K562 (cell line): ENCODE results near the gene COG4.

Experiments used
- ERF ChIP-seq: fragments of 450-650 bp; formaldehyde crosslinking; IDR thresholded peaks from 2 replicates; pipeline ENCODE4 v1.4.0; 2020; ENCODE audit warnings: mild to moderate bottlenecking, mixed read lengths
- L3MBTL2 ChIP-seq: fragments of 450-650 bp; IDR thresholded peaks from 2 replicates; pipeline ENCODE4 v1.6.1; 2016; ENCODE audit warnings: mild to moderate bottlenecking, moderate library complexity
- POLR2A ChIP-seq: fragments of 450-650 bp; conservative IDR thresholded peaks from 2 replicates; pipeline ENCODE4 v1.6.1; 2016
- ZBTB7A ChIP-seq: IDR thresholded peaks from 2 replicates; pipeline ENCODE4 v1.6.1; 2011; ENCODE audit warnings: low read depth, mild to moderate bottlenecking, low read length, moderate library complexity, borderline replicate concordance; ENCODE audit not compliant: control insufficient read depth
- TF ChIP-seq, protein P1 (sequence below): fragments of 250-450 bp; sonication (Bioruptor Pico); IDR thresholded peaks from 2 replicates; pipeline ENCODE4 v1.5.0; 2020; ENCODE audit warnings: mild to moderate bottlenecking, borderline replicate concordance
- TF ChIP-seq, protein P2 (sequence below), 3 experiments: IDR thresholded peaks in 2 of 3; conservative IDR thresholded peaks in 1 of 3; 2 replicates each; pipeline ENCODE4 v1.5.1; 2011 to 2012; ENCODE audit warnings: low read length in 3 of 3, mild to moderate bottlenecking in 3 of 3, control low read depth in 2 of 3, improper control_type of control experiment in 1 of 3, inconsistent platforms in 1 of 3, low read depth in 1 of 3, mixed read lengths in 1 of 3, moderate library complexity in 1 of 3; ENCODE audit not compliant: insufficient read depth in 2 of 3
- TF ChIP-seq, protein P3 (sequence below): sonication (generic); formaldehyde crosslinking; IDR thresholded peaks from 2 replicates; pipeline ENCODE4 v1.8.0; 2023; ENCODE audit warnings: mild to moderate bottlenecking, missing genetic modification reagents

DNA sequence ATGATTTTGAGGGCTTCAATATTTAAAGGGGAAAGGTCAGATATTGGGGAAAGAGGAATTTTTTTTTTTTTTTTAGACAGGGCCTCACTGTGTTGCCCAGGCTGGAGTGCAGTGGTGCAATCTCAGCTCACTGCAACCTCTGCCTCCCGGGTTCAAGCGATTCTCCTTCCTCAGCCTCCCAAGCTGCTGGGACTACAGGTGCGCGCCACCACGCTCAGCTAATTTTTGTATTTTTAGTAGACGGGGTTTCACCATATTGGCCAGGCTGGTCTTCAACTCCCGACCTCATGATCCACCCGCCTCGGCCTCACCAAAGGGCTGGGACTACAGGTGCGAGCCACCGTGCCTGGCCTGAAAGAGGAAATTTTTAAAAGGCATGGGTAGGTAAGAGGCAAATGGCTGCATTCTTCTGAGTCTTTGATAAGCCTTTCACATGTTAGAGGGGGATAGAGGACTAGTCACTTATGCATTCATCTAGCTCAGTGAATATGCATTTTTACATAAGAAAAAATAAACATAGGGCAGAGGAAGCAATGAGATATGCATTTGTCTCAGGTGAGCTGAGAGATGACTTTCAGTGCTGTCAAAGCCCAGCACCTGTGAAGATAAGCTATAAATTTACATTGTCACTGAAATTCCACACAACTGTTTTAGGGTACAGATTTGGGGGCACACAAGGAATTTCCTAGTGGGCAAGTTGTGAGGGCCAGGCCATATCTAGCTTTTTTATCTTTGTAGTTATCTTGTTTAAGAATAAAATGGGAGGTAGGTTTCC is 70.0 kb downstream of the COG4 start:
- TF ChIP-seq, protein P1, sequence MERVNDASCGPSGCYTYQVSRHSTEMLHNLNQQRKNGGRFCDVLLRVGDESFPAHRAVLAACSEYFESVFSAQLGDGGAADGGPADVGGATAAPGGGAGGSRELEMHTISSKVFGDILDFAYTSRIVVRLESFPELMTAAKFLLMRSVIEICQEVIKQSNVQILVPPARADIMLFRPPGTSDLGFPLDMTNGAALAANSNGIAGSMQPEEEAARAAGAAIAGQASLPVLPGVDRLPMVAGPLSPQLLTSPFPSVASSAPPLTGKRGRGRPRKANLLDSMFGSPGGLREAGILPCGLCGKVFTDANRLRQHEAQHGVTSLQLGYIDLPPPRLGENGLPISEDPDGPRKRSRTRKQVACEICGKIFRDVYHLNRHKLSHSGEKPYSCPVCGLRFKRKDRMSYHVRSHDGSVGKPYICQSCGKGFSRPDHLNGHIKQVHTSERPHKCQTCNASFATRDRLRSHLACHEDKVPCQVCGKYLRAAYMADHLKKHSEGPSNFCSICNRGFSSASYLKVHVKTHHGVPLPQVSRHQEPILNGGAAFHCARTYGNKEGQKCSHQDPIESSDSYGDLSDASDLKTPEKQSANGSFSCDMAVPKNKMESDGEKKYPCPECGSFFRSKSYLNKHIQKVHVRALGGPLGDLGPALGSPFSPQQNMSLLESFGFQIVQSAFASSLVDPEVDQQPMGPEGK: no peak
- TF ChIP-seq ERF (CRISPR knock-in tag): no peak
- TF ChIP-seq, protein P2, sequence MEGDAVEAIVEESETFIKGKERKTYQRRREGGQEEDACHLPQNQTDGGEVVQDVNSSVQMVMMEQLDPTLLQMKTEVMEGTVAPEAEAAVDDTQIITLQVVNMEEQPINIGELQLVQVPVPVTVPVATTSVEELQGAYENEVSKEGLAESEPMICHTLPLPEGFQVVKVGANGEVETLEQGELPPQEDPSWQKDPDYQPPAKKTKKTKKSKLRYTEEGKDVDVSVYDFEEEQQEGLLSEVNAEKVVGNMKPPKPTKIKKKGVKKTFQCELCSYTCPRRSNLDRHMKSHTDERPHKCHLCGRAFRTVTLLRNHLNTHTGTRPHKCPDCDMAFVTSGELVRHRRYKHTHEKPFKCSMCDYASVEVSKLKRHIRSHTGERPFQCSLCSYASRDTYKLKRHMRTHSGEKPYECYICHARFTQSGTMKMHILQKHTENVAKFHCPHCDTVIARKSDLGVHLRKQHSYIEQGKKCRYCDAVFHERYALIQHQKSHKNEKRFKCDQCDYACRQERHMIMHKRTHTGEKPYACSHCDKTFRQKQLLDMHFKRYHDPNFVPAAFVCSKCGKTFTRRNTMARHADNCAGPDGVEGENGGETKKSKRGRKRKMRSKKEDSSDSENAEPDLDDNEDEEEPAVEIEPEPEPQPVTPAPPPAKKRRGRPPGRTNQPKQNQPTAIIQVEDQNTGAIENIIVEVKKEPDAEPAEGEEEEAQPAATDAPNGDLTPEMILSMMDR (IDR thresholded peaks at IDR 0.05 in 2 of 3, conservative IDR thresholded peaks at IDR 0.05 in 1 of 3; ENCODE audit: insufficient read depth in 2 of 3, low read depth in 1 of 3, low read length in 3 of 3): no peak
- no peak for TF ChIP-seq POLR2A
- TF ChIP-seq, protein P3, sequence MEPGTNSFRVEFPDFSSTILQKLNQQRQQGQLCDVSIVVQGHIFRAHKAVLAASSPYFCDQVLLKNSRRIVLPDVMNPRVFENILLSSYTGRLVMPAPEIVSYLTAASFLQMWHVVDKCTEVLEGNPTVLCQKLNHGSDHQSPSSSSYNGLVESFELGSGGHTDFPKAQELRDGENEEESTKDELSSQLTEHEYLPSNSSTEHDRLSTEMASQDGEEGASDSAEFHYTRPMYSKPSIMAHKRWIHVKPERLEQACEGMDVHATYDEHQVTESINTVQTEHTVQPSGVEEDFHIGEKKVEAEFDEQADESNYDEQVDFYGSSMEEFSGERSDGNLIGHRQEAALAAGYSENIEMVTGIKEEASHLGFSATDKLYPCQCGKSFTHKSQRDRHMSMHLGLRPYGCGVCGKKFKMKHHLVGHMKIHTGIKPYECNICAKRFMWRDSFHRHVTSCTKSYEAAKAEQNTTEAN: no peak
- TF ChIP-seq ZBTB7A: no peak
- TF ChIP-seq L3MBTL2: no peak
